Fibroblast of pulmonary artery (primary cell): ENCODE measurements around the gene KCNH3.

Source experiments
- DNase-seq: peaks from one replicate; pipeline ENCODE4 v3.0.0-alpha.2; 2010; ENCODE audit warnings: low read depth
- H3K4me3 ChIP-seq: replicated peaks from 2 replicates; pipeline ENCODE4 v1.5.1; 2011; ENCODE audit warnings: low read depth, mild to moderate bottlenecking, control low read depth, low read length, moderate library complexity
- TF ChIP-seq, protein P1 (sequence below): IDR thresholded peaks from 2 replicates; pipeline ENCODE4 v1.5.1; 2011; ENCODE audit warnings: mild to moderate bottlenecking, control low read depth, low read length, inconsistent platforms; ENCODE audit errors: missing control alignments

Gene KCNH3

GRCh38 chr12:49556391-49557186 lies 17.8 kb downstream of the KCNH3 start:
- no peak for DNase-seq
- TF ChIP-seq, protein P1, sequence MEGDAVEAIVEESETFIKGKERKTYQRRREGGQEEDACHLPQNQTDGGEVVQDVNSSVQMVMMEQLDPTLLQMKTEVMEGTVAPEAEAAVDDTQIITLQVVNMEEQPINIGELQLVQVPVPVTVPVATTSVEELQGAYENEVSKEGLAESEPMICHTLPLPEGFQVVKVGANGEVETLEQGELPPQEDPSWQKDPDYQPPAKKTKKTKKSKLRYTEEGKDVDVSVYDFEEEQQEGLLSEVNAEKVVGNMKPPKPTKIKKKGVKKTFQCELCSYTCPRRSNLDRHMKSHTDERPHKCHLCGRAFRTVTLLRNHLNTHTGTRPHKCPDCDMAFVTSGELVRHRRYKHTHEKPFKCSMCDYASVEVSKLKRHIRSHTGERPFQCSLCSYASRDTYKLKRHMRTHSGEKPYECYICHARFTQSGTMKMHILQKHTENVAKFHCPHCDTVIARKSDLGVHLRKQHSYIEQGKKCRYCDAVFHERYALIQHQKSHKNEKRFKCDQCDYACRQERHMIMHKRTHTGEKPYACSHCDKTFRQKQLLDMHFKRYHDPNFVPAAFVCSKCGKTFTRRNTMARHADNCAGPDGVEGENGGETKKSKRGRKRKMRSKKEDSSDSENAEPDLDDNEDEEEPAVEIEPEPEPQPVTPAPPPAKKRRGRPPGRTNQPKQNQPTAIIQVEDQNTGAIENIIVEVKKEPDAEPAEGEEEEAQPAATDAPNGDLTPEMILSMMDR, result no peak
- H3K4me3 ChIP-seq, result no peak overlapping the region

DNA sequence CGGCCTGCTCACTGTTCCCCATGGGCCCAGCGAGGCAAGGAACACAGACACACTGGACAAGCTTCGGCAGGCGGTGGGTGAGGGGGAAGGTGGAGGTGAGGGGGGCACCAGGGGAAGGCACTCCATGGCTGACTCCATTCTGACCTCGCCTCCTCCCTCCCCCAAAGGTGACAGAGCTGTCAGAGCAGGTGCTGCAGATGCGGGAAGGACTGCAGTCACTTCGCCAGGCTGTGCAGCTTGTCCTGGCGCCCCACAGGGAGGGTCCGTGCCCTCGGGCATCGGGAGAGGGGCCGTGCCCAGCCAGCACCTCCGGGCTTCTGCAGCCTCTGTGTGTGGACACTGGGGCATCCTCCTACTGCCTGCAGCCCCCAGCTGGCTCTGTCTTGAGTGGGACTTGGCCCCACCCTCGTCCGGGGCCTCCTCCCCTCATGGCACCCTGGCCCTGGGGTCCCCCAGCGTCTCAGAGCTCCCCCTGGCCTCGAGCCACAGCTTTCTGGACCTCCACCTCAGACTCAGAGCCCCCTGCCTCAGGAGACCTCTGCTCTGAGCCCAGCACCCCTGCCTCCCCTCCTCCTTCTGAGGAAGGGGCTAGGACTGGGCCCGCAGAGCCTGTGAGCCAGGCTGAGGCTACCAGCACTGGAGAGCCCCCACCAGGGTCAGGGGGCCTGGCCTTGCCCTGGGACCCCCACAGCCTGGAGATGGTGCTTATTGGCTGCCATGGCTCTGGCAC lies 18.5 kb downstream of the KCNH3 start:
- H3K4me3 ChIP-seq, result no peak overlapping the region
- TF ChIP-seq, protein P1, result no peak
- DNase-seq, result no peak

- TF ChIP-seq, protein P1, result no peak
- DNase-seq, result no peak
- no peak overlapping the region for H3K4me3 ChIP-seq
Measured at GRCh38 chr12:49557917-49558215, 19.0 kb downstream of the KCNH3 start.

DNA sequence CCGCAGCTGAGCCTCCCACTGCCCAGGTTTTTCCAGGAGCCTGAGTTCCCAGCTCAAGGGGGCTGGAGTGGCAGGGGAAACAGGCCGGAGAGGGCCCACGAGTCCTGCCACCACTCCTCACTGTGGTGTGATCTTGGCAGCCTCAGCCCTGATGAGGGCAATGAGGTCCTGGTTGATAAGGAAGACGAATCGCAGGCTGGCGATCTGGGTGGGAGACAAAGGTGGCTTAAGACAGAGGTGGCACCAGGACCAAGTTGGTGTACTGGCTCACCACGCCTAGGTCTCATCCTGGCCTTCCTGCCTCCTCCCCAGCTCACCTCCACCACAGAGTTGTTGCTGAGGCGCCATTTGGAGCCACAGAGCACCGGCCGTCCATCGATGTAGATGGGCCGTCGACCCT lies 19.7 kb downstream of the KCNH3 start:
- no peak overlapping the region for H3K4me3 ChIP-seq
- DNase-seq, result no peak
- TF ChIP-seq, protein P1, result no peak

- TF ChIP-seq, protein P1, result no peak
- no peak overlapping the region for H3K4me3 ChIP-seq
- no peak for DNase-seq
Measured at GRCh38 chr12:49559011-49559675, 20.3 kb downstream of the KCNH3 start.

- no peak for DNase-seq
- no peak overlapping the region for H3K4me3 ChIP-seq
- TF ChIP-seq, protein P1, result no peak
Measured at GRCh38 chr12:49560695-49561094, 21.9 kb downstream of the KCNH3 start.
